GM23338 (cell line): ENCODE measurements around the gene TMEM37. TPM values are rescaled to one million over a fixed set of nuclear protein-coding genes. Genes with fewer than 3 reads are reported as not detected.

Experiments used
- ATAC-seq: fragments of 200-7000 bp; cut with Tn5 transposase; 3 replicates; pipeline ENCODE4 v1.9.1; 2020
- DNase-seq: peaks from one replicate; pipeline ENCODE4 v3.0.0-alpha.2; 2015; ENCODE audit warnings: low spot score
- H2AFZ ChIP-seq: fragments of 200-600 bp; sonication (generic); 2 replicates; pipeline ENCODE4 v1.8.0; 2016; ENCODE audit warnings: antibody characterized with exemption, mild to moderate bottlenecking, moderate library complexity
- H3F3A ChIP-seq: fragments of 200-600 bp; sonication (generic); replicated peaks from 2 replicates; pipeline ENCODE4 v1.8.0; 2017; ENCODE audit warnings: antibody characterized with exemption, mixed run types, low read depth
- H3K27ac ChIP-seq: fragments of 200-600 bp; sonication (generic); 2 replicates; pipeline ENCODE4 v1.6.1; 2016; ENCODE audit warnings: low read depth
- H3K27me3 ChIP-seq: fragments of 200-600 bp; sonication (generic); 2 replicates; pipeline ENCODE4 v1.8.0; 2016; ENCODE audit warnings: mild to moderate bottlenecking, mixed run types, moderate library complexity; ENCODE audit not compliant: insufficient read depth
- H3K36me3 ChIP-seq: fragments of 200-600 bp; sonication (generic); 2 replicates; pipeline ENCODE4 v1.8.0; 2016; ENCODE audit warnings: mild to moderate bottlenecking; ENCODE audit not compliant: insufficient read depth
- H3K4me1 ChIP-seq: fragments of 200-600 bp; sonication (generic); 2 replicates; pipeline ENCODE4 v1.8.0; 2016; ENCODE audit warnings: mild to moderate bottlenecking, moderate library complexity; ENCODE audit not compliant: insufficient read depth
- H3K4me2 ChIP-seq: fragments of 200-600 bp; sonication (generic); 2 replicates; pipeline ENCODE4 v1.7.1; 2017; ENCODE audit warnings: mixed run types
- H3K4me3 ChIP-seq: fragments of 200-600 bp; sonication (generic); 2 replicates; pipeline ENCODE4 v1.6.1; 2016; ENCODE audit warnings: mixed run types
- H3K79me2 ChIP-seq: fragments of 200-600 bp; sonication (generic); replicated peaks from 2 replicates; pipeline ENCODE4 v1.8.0; 2017; ENCODE audit warnings: mild to moderate bottlenecking; ENCODE audit not compliant: insufficient read depth
- H3K9me2 ChIP-seq: fragments of 200-600 bp; sonication (generic); 2 replicates; pipeline ENCODE4 v1.8.0; 2017; ENCODE audit not compliant: insufficient read depth
- H4K20me1 ChIP-seq: fragments of 200-600 bp; sonication (generic); replicated peaks from 2 replicates; pipeline ENCODE4 v1.8.0; 2017; ENCODE audit warnings: mild to moderate bottlenecking; ENCODE audit not compliant: insufficient read depth
- H3K27ac Mint-ChIP-seq: 2 replicates; pipeline ENCODE4 v1.8.0; 2020; ENCODE audit warnings: inconsistent platforms, mild to moderate bottlenecking, moderate library complexity, mixed read lengths
- H3K27me3 Mint-ChIP-seq: 3 replicates; pipeline ENCODE4 v1.8.0; 2022; ENCODE audit warnings: low read depth, mild to moderate bottlenecking, moderate library complexity, mixed read lengths, inconsistent platforms; ENCODE audit not compliant: insufficient read depth, poor library complexity
- H3K36me3 Mint-ChIP-seq: 3 replicates; pipeline ENCODE4 v1.8.0; 2021; ENCODE audit warnings: low read depth, mild to moderate bottlenecking, inconsistent platforms, moderate library complexity, mixed read lengths
- H3K4me1 Mint-ChIP-seq: 3 replicates; pipeline ENCODE4 v1.8.0; 2020; ENCODE audit warnings: mild to moderate bottlenecking, inconsistent platforms, mixed read lengths
- H3K4me3 Mint-ChIP-seq: 3 replicates; pipeline ENCODE4 v1.8.0; 2021; ENCODE audit warnings: moderate library complexity, mild to moderate bottlenecking, inconsistent platforms, mixed read lengths
- H3K9me3 Mint-ChIP-seq: 3 replicates; pipeline ENCODE4 v1.8.0; 2020; ENCODE audit warnings: moderate library complexity, mild to moderate bottlenecking, inconsistent platforms, mixed read lengths
- CREB1 ChIP-seq: fragments of 250-450 bp; sonication (Bioruptor Pico); IDR thresholded peaks from 2 replicates; pipeline ENCODE4 v1.5.0; 2020; ENCODE audit warnings: low read depth, mild to moderate bottlenecking, moderate library complexity
- EZH2 ChIP-seq: fragments of 200-600 bp; sonication (generic); IDR thresholded peaks from one replicate; pipeline ENCODE4 v1.8.0; 2017; ENCODE audit warnings: antibody characterized with exemption, mild to moderate bottlenecking, low read depth; ENCODE audit not compliant: unreplicated experiment
- EZH2phosphoT487 ChIP-seq: fragments of 200-600 bp; sonication (generic); IDR thresholded peaks from one replicate; pipeline ENCODE4 v1.8.1; 2018; ENCODE audit warnings: antibody characterized with exemption; ENCODE audit not compliant: unreplicated experiment
- JUNB ChIP-seq: IDR thresholded peaks from one replicate; pipeline ENCODE4 v1.6.1; 2016; ENCODE audit warnings: antibody characterized with exemption; ENCODE audit not compliant: unreplicated experiment
- NANOG ChIP-seq: IDR thresholded peaks from 2 replicates; pipeline ENCODE4 v1.6.1; 2016; ENCODE audit warnings: antibody characterized with exemption, borderline replicate concordance
- STAT1 ChIP-seq: IDR thresholded peaks from one replicate; pipeline ENCODE4 v1.6.1; 2016; ENCODE audit warnings: antibody characterized with exemption; ENCODE audit not compliant: unreplicated experiment
- ZNF331 ChIP-seq: fragments of 250-450 bp; sonication (Bioruptor Pico); IDR thresholded peaks from 2 replicates; pipeline ENCODE4 v1.5.0; 2020; ENCODE audit warnings: low read depth, mild to moderate bottlenecking, moderate library complexity
- polyA plus RNA-seq: library from polyadenylated mRNA; unstranded; fragments of >200 nt; fragmentation: Nextera tagmentation; extraction: Ambion mirVana; gene quantifications from 2 replicates; pipeline ENCODE4 v1.2.1, GENCODE V29; 2016
- total RNA-seq: library from RNA; depleted of rRNA; stranded (reverse); fragments of >200 nt; shearing (Covaris generic); gene quantifications from 2 replicates; pipeline ENCODE4 v1.2.3, GENCODE V29; 2014
- TF ChIP-seq, protein P1 (sequence below): IDR thresholded peaks from one replicate; pipeline ENCODE4 v1.6.1; 2018; ENCODE audit warnings: antibody characterized with exemption; ENCODE audit not compliant: unreplicated experiment
- TF ChIP-seq, protein P2 (sequence below), 2 experiments: fragments of 200-600 bp in 1 of 2; sonication (generic) in 1 of 2; conservative IDR thresholded peaks; 2 replicates each; pipeline versions ENCODE4 v1.5.1 to v1.6.1; 2016 to 2017; ENCODE audit warnings: antibody characterized with exemption in 2 of 2, low read depth in 2 of 2, mild to moderate bottlenecking in 2 of 2, moderate library complexity in 1 of 2
- TF ChIP-seq, protein P3 (sequence below): fragments of 250-450 bp; sonication (Bioruptor Pico); IDR thresholded peaks from 2 replicates; pipeline ENCODE4 v1.5.0; 2020; ENCODE audit warnings: mild to moderate bottlenecking, moderate library complexity

TMEM37 gene
- total and polyA plus RNA-seq, 2 experiments from 2014 or later: 8.6 to 8.8 TPM

DNA sequence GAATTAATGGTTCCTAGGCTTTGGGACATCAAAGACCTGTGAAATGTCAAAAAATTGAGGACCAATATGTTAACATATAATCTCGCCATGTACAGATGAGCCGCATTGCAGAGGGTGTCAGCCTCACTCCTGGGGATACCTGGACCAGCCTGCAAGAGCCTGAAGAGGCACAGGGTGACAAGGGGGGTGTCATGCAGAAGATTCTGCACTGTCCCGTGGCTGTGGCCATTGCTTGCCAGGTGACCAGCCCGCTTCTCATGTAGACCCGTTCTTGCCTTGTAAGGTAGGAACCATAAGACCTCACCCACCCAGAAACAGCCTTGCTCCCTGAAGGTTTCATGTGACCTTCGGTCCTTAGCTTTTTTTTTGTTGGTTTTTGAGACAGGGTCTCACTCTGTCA lies 37.5 kb downstream of the TMEM37 start:
- no peak overlapping the region for H3K27ac ChIP-seq
- H4K20me1 ChIP-seq: no peaks in the 10 kb centered on the region
- H3K36me3 Mint-ChIP-seq: no peaks in the 10 kb centered on the region
- H3K27ac Mint-ChIP-seq: no peak overlapping the region; the same call in 1 of the 2 replicates
- no peaks in the 10 kb centered on the region for H3K36me3 ChIP-seq
- H3K4me3 Mint-ChIP-seq: no peak overlapping the region
- ATAC-seq (no peak), DNase-seq (no peak)
- H3K79me2 ChIP-seq: no peaks in the 10 kb centered on the region
- H3K27me3 ChIP-seq: no peaks in the 10 kb centered on the region
- no peaks in the 10 kb centered on the region for H3F3A ChIP-seq
- H2AFZ ChIP-seq: no peak overlapping the region
- no peak overlapping the region for H3K4me2 ChIP-seq
- no peak overlapping the region for H3K4me3 ChIP-seq
- H3K4me1 ChIP-seq: peaks cover 8% of the 10 kb centered on the region
- peaks cover 6% of the 10 kb centered on the region for H3K4me1 Mint-ChIP-seq
- peaks cover 4% of the 10 kb centered on the region for H3K27me3 Mint-ChIP-seq
- TF ChIP-seq EZH2phosphoT487 (no peak), STAT1 (no peak), ZNF331 (CRISPR knock-in tag) (no peak), CREB1 (CRISPR knock-in tag) (no peak), JUNB (no peak), NANOG (no peak), EZH2 (no peak)
- TF ChIP-seq, protein P1, sequence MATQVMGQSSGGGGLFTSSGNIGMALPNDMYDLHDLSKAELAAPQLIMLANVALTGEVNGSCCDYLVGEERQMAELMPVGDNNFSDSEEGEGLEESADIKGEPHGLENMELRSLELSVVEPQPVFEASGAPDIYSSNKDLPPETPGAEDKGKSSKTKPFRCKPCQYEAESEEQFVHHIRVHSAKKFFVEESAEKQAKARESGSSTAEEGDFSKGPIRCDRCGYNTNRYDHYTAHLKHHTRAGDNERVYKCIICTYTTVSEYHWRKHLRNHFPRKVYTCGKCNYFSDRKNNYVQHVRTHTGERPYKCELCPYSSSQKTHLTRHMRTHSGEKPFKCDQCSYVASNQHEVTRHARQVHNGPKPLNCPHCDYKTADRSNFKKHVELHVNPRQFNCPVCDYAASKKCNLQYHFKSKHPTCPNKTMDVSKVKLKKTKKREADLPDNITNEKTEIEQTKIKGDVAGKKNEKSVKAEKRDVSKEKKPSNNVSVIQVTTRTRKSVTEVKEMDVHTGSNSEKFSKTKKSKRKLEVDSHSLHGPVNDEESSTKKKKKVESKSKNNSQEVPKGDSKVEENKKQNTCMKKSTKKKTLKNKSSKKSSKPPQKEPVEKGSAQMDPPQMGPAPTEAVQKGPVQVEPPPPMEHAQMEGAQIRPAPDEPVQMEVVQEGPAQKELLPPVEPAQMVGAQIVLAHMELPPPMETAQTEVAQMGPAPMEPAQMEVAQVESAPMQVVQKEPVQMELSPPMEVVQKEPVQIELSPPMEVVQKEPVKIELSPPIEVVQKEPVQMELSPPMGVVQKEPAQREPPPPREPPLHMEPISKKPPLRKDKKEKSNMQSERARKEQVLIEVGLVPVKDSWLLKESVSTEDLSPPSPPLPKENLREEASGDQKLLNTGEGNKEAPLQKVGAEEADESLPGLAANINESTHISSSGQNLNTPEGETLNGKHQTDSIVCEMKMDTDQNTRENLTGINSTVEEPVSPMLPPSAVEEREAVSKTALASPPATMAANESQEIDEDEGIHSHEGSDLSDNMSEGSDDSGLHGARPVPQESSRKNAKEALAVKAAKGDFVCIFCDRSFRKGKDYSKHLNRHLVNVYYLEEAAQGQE: no peak
- TF ChIP-seq, protein P2, sequence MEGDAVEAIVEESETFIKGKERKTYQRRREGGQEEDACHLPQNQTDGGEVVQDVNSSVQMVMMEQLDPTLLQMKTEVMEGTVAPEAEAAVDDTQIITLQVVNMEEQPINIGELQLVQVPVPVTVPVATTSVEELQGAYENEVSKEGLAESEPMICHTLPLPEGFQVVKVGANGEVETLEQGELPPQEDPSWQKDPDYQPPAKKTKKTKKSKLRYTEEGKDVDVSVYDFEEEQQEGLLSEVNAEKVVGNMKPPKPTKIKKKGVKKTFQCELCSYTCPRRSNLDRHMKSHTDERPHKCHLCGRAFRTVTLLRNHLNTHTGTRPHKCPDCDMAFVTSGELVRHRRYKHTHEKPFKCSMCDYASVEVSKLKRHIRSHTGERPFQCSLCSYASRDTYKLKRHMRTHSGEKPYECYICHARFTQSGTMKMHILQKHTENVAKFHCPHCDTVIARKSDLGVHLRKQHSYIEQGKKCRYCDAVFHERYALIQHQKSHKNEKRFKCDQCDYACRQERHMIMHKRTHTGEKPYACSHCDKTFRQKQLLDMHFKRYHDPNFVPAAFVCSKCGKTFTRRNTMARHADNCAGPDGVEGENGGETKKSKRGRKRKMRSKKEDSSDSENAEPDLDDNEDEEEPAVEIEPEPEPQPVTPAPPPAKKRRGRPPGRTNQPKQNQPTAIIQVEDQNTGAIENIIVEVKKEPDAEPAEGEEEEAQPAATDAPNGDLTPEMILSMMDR (conservative IDR thresholded peaks at IDR 0.05; ENCODE audit: low read depth in 2 of 2): no peak
- TF ChIP-seq, protein P3, sequence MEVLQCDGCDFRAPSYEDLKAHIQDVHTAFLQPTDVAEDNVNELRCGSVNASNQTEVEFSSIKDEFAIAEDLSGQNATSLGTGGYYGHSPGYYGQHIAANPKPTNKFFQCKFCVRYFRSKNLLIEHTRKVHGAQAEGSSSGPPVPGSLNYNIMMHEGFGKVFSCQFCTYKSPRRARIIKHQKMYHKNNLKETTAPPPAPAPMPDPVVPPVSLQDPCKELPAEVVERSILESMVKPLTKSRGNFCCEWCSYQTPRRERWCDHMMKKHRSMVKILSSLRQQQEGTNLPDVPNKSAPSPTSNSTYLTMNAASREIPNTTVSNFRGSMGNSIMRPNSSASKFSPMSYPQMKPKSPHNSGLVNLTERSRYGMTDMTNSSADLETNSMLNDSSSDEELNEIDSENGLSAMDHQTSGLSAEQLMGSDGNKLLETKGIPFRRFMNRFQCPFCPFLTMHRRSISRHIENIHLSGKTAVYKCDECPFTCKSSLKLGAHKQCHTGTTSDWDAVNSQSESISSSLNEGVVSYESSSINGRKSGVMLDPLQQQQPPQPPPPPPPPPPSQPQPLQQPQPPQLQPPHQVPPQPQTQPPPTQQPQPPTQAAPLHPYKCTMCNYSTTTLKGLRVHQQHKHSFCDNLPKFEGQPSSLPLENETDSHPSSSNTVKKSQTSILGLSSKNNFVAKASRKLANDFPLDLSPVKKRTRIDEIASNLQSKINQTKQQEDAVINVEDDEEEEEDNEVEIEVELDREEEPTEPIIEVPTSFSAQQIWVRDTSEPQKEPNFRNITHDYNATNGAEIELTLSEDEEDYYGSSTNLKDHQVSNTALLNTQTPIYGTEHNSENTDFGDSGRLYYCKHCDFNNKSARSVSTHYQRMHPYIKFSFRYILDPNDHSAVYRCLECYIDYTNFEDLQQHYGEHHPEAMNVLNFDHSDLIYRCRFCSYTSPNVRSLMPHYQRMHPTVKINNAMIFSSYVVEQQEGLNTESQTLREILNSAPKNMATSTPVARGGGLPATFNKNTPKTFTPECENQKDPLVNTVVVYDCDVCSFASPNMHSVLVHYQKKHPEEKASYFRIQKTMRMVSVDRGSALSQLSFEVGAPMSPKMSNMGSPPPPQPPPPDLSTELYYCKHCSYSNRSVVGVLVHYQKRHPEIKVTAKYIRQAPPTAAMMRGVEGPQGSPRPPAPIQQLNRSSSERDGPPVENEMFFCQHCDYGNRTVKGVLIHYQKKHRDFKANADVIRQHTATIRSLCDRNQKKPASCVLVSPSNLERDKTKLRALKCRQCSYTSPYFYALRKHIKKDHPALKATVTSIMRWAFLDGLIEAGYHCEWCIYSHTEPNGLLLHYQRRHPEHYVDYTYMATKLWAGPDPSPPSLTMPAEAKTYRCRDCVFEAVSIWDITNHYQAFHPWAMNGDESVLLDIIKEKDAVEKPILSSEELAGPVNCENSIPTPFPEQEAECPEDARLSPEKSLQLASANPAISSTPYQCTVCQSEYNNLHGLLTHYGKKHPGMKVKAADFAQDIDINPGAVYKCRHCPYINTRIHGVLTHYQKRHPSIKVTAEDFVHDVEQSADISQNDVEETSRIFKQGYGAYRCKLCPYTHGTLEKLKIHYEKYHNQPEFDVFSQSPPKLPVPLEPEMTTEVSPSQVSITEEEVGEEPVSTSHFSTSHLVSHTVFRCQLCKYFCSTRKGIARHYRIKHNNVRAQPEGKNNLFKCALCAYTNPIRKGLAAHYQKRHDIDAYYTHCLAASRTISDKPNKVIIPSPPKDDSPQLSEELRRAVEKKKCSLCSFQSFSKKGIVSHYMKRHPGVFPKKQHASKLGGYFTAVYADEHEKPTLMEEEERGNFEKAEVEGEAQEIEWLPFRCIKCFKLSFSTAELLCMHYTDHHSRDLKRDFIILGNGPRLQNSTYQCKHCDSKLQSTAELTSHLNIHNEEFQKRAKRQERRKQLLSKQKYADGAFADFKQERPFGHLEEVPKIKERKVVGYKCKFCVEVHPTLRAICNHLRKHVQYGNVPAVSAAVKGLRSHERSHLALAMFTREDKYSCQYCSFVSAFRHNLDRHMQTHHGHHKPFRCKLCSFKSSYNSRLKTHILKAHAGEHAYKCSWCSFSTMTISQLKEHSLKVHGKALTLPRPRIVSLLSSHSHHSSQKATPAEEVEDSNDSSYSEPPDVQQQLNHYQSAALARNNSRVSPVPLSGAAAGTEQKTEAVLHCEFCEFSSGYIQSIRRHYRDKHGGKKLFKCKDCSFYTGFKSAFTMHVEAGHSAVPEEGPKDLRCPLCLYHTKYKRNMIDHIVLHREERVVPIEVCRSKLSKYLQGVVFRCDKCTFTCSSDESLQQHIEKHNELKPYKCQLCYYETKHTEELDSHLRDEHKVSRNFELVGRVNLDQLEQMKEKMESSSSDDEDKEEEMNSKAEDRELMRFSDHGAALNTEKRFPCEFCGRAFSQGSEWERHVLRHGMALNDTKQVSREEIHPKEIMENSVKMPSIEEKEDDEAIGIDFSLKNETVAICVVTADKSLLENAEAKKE: no peak
- H3K9me2 ChIP-seq: 0 out of 2 replicates have a peak, but pooled peaks cover 5% of the 10 kb centered on the region
- H3K9me3 Mint-ChIP-seq: no peaks in the 10 kb centered on the region; the same call in 2 of the 3 replicates
